Measurements from ENCODE around the gene NUDT9.
"Not testable (repeated sequence)": the region's sequence is repeated elsewhere in the genome, so short reads cannot be mapped to it uniquely, and the experiment has no call there.

NUDT9 gene

DNA sequence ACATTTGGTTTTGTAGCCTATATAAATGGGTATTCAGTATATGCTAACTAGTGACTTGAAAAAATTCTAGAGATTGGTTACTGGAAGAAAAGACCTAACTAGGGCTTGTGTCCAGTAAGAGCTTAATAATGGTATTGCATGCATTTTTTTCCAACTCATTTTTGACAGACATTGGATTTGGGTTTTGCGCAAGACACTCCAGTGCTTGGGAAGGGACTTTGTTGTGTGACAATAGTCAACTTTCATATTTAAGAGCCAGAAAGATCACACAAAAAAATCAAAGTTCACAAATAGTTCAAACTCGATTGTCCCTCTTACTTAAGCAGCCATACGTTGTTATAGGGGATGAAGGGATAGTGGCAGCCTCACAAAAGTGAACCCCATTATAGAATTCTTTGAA is 30.2 kb upstream of the NUDT9 start:
- no peak overlapping the region for H3K4me3 ChIP-seq (replicated peaks; ENCODE audit: low read depth, low read length)
- TF ChIP-seq, protein P1, sequence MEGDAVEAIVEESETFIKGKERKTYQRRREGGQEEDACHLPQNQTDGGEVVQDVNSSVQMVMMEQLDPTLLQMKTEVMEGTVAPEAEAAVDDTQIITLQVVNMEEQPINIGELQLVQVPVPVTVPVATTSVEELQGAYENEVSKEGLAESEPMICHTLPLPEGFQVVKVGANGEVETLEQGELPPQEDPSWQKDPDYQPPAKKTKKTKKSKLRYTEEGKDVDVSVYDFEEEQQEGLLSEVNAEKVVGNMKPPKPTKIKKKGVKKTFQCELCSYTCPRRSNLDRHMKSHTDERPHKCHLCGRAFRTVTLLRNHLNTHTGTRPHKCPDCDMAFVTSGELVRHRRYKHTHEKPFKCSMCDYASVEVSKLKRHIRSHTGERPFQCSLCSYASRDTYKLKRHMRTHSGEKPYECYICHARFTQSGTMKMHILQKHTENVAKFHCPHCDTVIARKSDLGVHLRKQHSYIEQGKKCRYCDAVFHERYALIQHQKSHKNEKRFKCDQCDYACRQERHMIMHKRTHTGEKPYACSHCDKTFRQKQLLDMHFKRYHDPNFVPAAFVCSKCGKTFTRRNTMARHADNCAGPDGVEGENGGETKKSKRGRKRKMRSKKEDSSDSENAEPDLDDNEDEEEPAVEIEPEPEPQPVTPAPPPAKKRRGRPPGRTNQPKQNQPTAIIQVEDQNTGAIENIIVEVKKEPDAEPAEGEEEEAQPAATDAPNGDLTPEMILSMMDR (IDR thresholded peaks at IDR 0.05; ENCODE audit: insufficient read depth, low read length, poor library complexity, severe bottlenecking), result no peak

DNA sequence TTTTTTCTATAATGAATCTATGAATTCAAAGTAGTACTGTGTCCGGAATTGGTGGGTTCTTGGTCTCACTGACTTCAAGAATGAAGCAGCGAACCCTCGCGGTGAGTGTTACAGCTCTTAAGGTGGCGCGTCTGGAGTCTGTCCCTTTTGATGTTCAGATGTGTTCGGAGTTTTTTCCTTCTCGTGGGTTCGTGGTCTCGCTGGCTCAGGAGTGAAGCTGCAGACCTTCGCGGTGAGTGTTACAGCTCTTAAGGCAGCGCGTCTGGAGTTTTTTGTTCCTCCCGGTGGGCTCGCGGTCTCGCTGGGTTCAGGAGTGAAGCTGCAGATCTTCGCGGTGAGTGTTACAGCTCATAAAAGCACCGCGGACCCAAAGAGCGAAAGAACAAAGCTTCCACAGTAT is 27.3 kb upstream of the NUDT9 start:
- not testable (repeated sequence) for H3K27me3 ChIP-seq (replicated peaks; ENCODE audit: control insufficient read depth, insufficient read depth, low read length); H3K36me3 ChIP-seq (ENCODE audit: control insufficient read depth, insufficient read depth, low read length); H3K4me3 ChIP-seq (replicated peaks; ENCODE audit: low read depth, low read length); DNase-seq (ENCODE audit: extremely low read depth, insufficient read length)

More for the DNA sequence above, 30.2 kb upstream of the NUDT9 start:
- Histone ChIP-seq H3K36me3 (ENCODE audit: control insufficient read depth, insufficient read depth, low read length) (no peaks in the 10 kb centered on the region), H3K27me3 (replicated peaks; ENCODE audit: control insufficient read depth, insufficient read depth, low read length) (no peaks in the 10 kb centered on the region)
- DNase-seq (ENCODE audit: extremely low read depth, insufficient read length), result no peak

- not testable (repeated sequence) for DNase-seq (ENCODE audit: extremely low read depth, insufficient read length); H3K36me3 ChIP-seq (ENCODE audit: control insufficient read depth, insufficient read depth, low read length); H3K4me3 ChIP-seq (replicated peaks; ENCODE audit: low read depth, low read length); H3K27me3 ChIP-seq (replicated peaks; ENCODE audit: control insufficient read depth, insufficient read depth, low read length)
Observed at GRCh38 chr4:87395851-87396250, 26.5 kb upstream of the NUDT9 start.

DNA sequence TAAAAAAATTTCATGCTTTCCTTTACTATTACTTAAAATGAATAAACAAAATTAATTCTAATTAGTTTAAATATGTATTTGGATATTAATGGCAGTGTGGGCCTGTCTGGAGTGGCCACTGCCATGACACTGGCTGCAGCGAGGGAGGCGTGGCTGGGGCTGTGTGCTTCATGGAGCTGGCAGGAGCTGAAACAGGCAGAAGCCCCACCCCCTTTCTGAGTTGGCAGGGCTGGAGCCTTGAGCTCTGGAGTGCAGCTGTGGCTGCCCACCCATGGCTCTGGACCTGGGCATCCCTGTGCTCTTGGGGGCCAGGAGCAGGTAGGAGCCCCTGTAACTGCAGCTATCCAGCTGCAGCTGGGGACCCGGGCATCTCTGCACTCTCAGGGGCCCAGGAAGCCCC is 23.2 kb upstream of the NUDT9 start:
- Histone ChIP-seq H3K27me3 (replicated peaks; ENCODE audit: control insufficient read depth, insufficient read depth, low read length) (no peaks in the 10 kb centered on the region), H3K4me3 (replicated peaks; ENCODE audit: low read depth, low read length) (no peak overlapping the region), H3K36me3 (ENCODE audit: control insufficient read depth, insufficient read depth, low read length) (no peaks in the 10 kb centered on the region)
- no peak for DNase-seq (ENCODE audit: extremely low read depth, insufficient read length)
- TF ChIP-seq, protein P1 (IDR thresholded peaks at IDR 0.05; ENCODE audit: insufficient read depth, low read length, poor library complexity, severe bottlenecking), result no peak

DNA sequence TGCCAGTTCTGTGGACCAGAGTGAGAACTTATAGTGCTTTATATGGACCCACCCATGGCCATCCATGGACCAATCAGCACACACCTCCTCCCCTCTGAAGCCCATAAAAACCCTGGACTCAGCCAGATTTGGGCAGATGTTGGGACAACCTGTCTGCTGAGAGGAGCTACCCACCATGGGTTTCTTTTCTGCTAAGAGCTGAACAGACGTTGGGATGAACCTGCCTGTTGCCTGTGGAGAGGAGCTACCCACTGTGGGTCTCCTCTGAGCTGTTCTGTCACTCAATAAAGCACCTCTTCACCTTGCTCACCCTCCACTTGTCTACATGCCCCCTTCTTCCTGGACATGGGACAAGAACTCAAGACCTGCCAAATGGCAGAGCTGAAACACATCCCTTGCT is 22.4 kb upstream of the NUDT9 start:
- H3K27me3 ChIP-seq (replicated peaks; ENCODE audit: control insufficient read depth, insufficient read depth, low read length), result no peaks in the 10 kb centered on the region
- TF ChIP-seq, protein P1 (IDR thresholded peaks at IDR 0.05; ENCODE audit: insufficient read depth, low read length, poor library complexity, severe bottlenecking), result no peak
- H3K36me3 ChIP-seq (ENCODE audit: control insufficient read depth, insufficient read depth, low read length), result no peaks in the 10 kb centered on the region
- DNase-seq (ENCODE audit: extremely low read depth, insufficient read length), result no peak
- H3K4me3 ChIP-seq (replicated peaks; ENCODE audit: low read depth, low read length), result no peak overlapping the region

DNA sequence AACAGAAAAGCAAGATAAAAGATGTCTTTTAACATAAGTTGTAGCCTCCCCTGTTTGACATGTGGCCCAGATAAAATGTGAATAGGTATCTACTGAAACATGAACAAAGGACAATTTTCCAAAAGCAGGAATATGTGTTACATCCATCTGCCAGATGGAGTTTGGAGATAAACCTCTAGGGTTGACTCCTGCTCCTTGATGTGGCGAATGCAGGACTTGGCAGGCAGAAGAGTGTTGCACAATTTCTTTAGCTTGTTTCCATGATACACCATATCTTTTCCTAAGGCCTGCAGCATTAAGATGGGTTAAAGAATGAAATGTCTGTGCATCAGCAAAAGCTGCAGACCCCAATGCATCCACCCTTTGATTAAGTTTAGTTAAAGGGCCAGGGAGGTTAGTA is 18.6 kb upstream of the NUDT9 start:
- H3K27me3 ChIP-seq (replicated peaks; ENCODE audit: control insufficient read depth, insufficient read depth, low read length); H3K36me3 ChIP-seq (ENCODE audit: control insufficient read depth, insufficient read depth, low read length); H3K4me3 ChIP-seq (replicated peaks; ENCODE audit: low read depth, low read length); DNase-seq (ENCODE audit: extremely low read depth, insufficient read length): not testable (repeated sequence)

- H3K36me3 ChIP-seq (ENCODE audit: control insufficient read depth, insufficient read depth, low read length), result no peaks in the 10 kb centered on the region
- no peaks in the 10 kb centered on the region for H3K27me3 ChIP-seq (replicated peaks; ENCODE audit: control insufficient read depth, insufficient read depth, low read length)
- H3K4me3 ChIP-seq (replicated peaks; ENCODE audit: low read depth, low read length), result no peak overlapping the region
- DNase-seq (ENCODE audit: extremely low read depth, insufficient read length), result no peak
- TF ChIP-seq, protein P1 (IDR thresholded peaks at IDR 0.05; ENCODE audit: insufficient read depth, low read length, poor library complexity, severe bottlenecking), result no peak
Observed at GRCh38 chr4:87405211-87405820, 17.1 kb upstream of the NUDT9 start.
